HG03103 (cell line): ENCODE measurements around the gene MCMBP.
"Not testable (repeated sequence)": the region's sequence is repeated elsewhere in the genome, so short reads cannot be mapped to it uniquely, and the experiment has no call there.

Source experiments
- ATAC-seq: cut with Tn5 transposase; IDR thresholded peaks from one replicate; pipeline ENCODE4 v1.9.1; 2021; ENCODE audit warnings: low read depth; ENCODE audit not compliant: unreplicated experiment

MCMBP gene

DNA sequence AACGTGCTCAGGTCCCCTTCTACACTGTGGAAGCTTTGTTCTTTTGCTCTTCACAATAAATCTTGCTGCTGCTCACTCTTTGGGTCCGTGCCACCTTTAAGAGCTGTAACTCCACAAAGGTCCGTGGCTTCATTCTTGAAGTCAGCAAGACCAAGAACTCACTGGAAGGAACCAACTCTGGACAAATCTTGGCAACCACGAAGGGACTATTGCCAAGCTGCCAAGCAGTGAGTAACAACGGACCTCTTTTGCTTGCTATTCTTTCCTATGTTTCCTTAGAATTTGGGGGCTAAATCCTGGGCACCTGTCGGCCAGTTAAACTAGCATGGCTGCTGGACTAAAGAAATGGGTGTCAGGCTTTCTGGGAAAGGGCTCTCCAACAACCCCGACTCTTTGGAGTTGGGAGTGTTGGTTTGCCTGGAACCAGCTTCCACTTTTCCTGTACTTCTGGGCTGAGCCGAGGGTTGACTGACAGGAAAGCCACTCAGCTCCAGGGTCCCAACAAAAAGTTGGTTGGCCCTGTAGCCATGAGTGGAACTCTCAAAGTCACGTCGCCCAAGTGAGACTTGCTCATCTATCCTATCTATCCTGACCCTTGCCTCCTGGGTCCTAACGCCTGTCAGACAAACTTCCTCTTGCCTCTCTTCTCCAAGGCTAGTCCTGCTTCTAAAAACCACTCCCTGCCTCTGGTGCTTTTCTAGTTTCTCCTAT, 11.4 kb upstream of the MCMBP start:
- ATAC-seq: not testable (repeated sequence)

DNA sequence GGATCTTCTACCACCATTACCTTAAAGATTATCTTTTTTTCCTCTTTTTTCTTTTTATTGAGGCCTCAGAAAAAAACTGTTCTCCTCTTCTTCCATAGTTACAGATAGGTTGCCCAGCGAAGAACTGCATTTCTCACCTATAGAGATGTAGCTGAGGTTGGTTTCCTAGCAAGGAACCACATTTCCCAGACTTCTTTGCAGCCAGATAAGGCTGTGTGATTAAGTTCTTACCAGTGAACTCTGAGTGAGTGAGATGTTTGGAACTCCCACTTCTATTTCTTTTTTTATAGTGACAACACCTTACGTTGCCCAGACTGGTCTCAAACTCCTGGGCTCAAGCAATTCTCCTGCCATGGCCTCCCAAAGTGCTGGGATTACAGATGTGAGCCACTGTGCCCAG, 5.9 kb upstream of the MCMBP start:
- no peak for ATAC-seq

DNA sequence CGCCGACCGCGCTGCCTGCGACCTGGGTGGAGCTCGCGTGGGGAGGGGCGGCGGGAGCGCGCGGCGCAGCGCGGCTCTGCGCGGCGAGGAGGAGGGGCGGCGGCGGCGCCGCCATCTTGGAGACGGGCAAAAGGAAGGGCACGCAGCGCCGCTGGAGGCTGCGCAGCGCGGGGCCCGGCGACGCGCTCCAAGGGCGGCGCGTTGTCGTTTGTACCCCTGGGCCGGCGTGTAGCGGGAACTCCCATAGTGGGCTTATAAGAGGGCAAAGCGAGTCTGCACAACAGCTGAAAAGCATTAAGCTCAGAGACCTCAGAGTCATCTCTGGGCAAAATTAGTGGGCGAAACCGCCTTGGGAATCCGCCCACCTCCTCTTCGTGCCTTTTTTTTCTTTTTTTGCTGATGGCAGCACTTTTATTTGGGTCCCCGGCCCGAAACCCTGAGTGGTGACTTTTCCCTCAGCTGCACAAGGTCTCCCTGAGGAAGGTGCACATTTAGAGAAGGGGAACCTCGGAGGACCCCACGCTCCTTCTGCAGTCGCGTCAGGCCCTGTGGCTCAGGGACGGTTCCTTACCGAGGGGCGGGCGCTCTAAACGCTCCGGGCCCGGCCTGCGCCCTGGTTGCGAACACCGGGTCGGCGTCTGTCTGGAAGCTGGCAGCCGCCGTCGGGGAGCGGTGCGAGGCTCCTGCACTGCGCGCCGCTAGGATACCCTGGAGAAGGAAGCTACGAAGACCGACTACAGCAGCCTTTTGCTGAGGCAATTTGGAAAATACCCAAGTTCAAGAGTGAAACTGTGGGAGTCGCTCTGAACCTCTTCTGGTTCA, 428 bp upstream of the MCMBP start:
- peak; percentile 87 for ATAC-seq

DNA sequence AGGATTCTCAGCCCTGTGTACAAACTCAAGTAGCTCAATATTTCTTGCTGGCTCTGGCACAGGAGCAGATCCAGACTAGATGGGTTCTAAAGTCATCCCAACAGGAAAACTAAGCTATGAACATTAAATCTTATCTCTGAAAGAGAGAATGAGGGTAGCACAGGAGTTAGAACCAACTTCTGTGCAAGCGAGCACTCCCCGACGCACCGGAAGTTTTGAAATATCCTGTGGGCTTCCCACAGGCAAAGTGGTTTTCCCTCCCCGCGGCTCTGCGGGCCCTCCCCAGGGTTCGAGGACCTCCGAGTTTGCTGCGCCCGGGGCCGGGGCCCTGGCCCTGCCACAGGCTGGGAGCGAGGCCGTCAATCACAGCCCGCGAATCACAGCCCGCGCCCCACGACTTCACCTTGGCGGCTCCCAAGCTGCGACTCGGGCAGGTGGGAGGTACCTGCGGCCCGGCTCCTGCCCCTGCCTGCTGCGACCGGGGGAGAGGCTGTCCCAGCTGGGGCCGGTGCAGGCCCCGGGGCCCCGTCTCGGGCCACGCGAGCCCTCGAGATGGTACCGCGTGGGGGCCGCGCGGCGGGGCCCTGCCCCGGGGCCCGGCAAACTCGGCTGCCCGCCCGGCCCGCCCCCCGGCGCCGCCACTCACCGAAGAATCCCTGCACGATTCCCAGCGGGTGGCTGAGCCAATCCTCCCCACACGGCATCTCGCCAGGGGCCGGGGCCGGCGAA, 598 bp downstream of the MCMBP start:
- peak; percentile 29 for ATAC-seq

DNA sequence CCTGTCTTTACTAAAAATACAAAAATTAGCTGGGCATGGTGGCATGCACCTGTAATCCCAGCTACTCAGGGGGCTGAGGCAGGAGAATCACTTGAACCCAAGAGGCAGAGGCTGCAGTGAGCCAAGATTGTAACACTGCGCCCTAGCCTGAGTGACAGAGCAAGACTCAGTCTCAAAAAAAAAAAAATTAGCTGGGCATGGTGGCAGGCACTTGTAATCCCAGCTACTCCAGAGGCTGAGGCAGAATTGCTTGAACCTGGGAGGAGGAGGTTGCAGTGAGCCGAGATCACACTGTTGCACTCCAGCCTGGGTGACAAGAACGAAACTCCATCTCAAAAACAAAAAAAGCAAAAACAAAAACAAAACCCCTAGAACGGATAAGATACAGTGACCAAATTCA, 3.2 kb downstream of the MCMBP start:
- ATAC-seq: not testable (repeated sequence)

DNA sequence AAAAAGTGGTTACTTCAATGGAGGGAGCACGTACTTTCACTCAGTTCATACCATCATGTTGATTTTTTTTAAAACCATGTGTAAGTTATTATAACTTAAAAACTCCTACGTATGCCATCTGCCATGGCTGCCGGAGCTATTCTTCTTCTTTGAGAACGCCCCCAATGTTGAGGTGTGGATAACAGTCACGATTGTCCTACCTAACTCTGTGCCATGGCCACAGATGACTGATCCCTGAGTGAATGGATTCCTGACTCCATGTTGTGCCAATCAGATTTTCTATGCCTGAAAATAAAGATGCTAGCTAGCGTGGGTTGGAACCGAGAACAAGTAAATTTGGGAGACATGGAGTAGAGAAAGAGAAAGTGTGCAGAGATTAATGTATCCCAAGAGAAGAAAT, 5.3 kb downstream of the MCMBP start:
- no peak for ATAC-seq

DNA sequence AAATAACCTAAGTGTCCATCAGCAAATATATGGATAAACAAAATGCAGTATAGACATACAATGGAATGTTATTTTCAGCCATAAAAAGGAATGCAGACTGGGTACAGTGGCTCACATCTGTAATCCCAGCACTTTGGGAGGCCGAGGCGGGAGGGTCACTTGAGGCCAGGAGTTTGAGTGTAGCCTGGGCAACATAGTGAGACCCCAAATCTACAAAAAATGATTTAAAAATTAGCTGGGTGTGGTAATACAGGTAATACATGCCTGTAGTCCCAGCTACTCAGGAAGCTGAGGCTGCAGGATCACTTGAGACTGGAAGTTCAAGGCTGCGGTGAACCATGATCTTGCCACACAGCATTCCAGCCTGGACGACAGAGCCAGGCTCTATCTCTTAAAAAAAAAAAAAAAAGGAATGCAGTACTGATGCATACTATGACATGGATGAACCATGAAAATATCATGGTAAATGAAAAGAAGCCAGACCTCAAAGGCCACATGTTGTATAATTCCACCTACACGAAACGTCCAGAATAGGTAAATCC, 6.9 kb downstream of the MCMBP start:
- no peak for ATAC-seq

DNA sequence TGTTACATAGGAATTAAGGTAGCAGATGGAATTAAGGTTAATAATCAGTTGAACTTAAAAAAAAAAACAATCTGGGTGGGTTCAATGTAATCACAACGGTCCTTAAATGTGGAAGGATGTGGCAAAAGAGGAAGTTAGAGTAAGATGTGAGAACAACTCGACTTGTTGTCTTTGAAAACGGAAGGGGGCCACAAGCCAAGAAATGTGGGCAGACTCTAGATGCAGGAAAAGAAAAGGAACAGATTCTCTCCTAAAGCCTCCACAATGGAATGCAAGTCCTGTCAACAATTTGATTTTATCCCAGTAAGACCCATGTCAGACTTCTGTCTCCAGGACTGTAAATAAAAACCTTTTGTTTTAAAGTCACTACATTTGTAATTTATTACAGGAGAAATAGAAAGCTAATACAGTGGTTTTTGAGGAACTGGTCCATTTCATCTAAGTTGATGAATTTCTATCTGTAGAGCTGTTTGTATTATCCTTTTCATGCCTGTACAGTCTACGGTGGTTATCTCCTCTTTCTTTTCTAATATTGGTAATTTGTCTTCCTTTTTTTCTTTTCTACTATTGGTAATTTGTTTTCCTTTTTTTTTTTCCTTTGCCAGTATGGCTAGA, 8.6 kb downstream of the MCMBP start:
- no peak for ATAC-seq

DNA sequence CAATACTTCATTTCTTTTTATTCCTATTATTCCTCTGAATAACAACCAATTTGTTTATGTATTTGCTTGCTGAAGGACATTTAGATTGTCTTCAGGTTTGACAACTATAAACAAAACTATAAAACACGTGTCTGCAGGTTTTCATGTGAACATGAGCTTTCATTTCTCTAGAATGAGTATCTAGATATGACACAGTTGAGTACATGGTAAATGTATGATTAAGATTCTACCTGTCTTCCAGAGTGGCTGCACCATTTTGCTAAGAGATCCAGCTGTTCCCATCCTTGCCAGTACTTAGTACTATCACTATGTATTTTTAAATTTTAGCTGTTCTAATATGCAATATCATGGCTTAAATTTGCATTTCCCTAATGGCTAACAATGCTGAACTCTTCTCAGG, 10.1 kb downstream of the MCMBP start:
- no peak for ATAC-seq

DNA sequence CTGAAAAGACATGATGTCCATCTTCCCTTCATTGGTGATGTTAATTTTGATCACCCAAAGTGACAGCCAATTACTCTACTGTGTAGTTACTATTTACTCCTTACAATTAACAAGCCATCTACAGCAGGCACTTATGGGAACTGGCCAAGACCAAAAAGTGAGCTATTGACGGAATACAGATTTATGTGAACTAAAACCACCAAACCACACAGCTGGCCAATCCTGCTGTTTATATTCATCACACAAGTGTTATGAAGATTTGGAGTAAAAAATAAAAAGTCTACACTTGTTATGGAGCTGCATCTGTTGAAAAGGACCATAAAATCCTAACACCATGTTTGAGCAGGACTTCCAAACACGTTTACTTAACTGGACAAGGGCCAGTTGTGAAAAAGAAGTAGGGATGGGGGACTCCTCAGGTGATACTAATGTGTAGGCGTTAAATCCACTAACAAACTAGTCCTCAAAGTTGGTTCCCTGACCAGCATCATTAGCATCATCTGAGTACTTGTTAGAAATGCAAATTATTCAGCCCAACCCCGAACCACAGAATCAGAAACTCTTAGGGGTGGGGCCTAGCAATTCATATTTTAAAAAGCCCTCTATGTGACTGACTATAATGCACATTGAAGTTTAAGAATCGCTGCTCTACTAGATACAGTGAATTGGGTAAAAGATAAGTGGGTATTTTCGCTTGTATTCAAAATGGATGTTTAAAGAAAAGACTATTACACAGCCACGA, 11.6 kb downstream of the MCMBP start:
- no peak for ATAC-seq

DNA sequence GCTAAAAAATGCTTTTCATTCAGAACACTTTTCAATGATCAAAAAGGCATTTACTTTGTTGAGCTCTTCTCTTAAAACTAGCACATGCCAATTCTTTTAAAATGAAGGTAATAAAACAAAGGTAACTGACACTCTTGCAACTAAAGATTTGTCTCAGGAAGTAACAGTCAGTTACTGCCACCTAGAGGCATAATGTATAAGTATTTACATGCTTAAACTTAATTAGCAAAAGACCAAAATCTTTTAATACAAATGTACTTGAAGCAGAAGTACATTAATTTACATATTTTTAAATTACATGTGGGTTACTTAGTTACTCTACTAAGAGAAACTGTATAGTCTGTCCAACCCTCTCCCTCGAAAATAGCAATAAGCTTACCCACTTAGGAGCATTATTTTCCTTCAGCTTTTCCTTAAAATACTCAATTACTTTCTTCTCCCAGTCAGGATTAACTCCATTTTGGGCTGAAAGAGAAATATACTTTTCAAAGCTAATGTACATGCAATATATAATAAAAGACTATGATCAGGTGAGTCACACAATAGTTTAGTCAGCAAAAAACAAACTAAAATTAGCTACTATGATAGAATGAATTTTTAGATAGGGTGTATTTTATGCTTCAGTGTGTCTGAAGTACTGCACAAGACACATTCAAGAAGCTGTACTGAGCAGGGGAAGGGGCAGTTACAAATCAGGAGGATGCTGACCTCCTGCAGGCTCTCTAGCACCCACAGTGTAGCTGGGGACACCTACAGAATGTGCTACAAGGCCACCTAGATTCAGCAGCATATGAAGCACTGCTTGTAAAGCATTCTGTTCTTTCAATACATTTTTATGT, 13.0 kb downstream of the MCMBP start:
- no peak for ATAC-seq

DNA sequence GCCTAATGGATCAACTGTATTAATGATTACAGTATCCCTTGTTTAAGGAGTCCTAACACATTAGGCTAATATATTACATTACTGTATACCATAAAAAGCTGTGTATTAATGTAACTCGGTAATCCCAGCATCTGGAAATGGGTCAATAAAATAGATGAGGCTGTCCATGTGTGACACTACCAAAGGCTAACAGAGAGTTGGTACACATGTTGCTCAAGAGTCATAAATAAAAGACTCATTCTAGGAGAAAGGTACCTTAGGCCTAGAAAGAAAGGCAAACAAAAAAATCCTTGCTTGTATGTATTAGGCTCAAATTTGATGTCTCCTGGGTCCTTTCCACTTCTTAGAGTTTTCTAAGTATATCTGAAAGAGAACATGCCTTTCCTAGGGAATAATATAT, 14.6 kb downstream of the MCMBP start:
- no peak for ATAC-seq

DNA sequence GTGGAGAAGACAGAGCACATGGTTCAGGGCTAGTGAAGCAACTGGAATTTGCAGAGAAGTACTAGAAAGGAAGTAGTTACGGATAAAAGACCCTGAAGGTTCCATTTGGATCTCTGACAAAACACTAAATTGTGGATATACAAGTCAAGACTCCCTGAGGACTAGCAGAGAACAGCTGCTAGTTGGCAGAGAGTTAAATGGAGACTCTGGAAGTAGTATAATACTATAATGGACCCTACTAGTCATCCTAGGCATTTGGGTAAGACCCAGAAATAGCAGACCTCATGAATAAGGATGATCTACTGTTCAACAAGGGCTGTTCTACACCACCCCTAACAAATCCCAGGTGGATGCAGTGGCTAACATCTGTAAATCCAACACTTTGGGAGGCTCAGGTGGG, 19.1 kb downstream of the MCMBP start:
- no peak for ATAC-seq

DNA sequence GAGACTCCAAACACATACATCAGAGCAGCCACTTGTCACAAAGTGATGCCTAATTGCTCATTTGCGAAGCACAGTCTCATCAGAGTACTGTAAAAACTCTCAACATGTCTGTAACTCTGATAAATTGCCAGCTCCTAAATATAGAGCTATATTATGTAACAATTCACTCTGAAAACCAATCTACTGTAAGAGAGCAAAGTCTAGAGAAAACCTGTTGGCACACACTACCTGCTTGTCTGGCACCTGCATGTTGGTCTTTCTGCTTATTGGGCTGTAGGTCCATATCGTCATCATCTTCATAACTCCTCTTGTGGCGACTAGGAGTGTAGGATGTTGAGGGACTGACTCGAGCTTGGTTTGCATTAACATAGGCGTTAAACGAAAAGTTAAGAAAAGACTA, 19.8 kb downstream of the MCMBP start:
- ATAC-seq: no peak

DNA sequence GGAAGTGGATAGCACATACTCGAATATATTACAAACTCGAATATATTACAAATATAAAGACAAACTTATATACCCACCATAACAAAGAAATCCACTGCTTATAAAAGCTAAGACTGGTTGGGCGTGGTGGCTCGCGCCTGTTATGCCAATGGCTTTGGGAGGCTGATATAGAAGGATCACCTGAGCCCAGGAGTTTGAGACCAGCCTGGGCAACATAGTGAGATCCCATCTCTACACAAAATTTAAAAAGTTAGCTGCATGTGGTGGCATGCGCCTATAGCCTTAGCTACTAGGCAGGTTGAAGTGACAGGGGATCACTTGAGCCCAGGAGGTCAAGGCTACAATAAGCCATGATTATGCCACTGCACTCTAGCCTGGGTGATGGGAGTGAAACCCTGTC, 20.4 kb downstream of the MCMBP start:
- ATAC-seq: no peak

DNA sequence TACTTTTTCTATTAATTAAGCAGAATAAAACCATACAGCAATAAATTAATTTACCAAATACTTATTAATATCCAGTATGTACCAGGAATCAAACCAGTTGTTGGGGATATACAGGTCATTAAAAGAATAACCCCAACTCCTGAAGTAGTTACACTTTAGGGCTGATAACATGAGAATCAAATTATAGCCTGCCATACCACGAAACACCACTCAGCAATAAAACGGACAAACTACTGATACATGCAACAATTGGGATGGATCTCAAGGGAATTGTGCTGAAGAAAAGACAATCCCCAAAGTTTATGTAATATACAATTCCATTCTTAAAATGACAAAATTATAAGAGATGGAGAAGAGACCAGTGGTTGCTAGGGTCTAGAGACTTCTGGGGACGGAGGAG, 22.7 kb downstream of the MCMBP start:
- ATAC-seq: no peak

DNA sequence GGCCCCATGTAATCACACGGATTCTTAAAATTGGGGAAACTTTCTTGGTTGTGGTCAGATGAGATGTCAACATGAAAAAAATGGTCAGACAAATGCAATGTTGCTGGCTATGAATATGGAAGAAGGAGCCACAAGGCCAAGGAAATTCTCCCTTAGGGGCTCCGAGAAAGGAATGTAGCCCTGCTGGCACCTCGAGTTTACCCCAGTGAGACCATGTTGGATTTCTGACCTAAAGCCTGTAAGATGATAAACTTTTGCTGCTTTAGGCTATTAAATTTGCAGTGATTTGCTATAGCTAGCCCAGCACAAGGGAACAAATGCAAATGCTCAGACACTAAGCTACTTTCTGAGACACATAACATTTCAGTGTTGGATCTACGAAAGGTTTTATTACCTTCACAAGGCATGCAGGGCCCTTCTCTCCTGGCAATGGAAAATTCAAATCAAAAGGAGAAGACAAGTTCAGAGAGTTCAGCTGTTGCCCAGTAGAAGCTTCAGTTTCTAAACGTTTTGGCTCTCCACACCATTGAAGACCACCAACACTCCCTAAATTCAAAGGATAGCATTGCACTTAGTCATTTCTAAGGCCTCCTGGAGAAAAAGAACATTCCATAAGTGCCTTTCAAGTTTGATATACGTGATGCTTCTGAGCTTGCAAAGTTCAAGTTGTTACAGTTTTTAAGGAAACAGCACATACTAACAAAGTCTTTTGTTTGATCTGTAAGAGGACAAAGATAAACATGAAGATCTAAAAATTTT, 23.4 kb downstream of the MCMBP start:
- no peak for ATAC-seq

DNA sequence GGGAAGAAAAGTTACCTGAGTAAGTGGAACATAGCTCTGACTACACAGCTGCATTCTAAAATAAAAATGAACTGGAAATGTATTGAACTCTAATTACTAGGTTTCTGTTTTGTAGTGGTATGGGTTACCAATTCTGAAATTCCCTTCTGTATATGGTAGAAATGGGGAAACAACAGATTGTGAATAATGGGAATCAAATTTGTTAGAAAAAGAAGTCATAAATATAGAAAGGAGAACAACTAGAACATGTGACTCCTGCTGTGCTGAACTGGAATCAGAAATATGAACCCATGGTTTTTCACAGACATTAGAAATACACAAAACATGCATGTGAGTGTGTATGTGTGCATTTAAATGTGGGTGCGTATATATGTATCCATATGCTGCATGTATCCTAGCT, 27.0 kb downstream of the MCMBP start:
- no peak for ATAC-seq

DNA sequence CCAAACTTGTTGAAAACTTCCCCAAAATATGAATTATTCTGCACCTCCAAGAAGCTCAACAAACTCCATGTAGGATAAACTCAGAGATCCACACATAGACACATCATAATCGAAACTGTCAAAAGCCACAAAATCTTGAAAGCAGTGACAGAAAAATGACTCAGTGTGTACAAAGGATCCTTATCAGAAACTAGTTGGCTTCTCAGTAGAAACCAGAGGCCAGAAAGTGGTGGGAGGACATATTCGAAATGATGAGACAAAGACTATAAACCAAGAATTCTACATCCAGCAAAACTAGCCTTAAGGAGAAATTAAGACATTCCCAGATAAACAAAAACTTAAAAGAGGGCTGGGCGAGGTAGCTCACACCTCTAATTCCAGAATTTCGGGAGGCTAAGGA, 38.5 kb downstream of the MCMBP start:
- ATAC-seq: no peak
